Prostate gland (tissue), 2 donors: Measurements from ENCODE around the gene SEC16B. TPM values are rescaled to one million over a fixed set of nuclear protein-coding genes. Genes with fewer than 3 reads are reported as not detected.

Source experiments
- DNase-seq: peaks from one replicate; pipeline ENCODE4 v3.0.0-alpha.2; 2019; ENCODE audit warnings: low spot score
- H3K27ac ChIP-seq, 2 donors: fragments of 200-600 bp; sonication (generic); 2 replicates each; pipeline ENCODE4 v1.5.1; 2017 to 2019
- H3K27me3 ChIP-seq: fragments of 200-600 bp; sonication (generic); replicated peaks from 2 replicates; pipeline ENCODE4 v1.5.1; 2019; ENCODE audit not compliant: insufficient read depth
- H3K36me3 ChIP-seq, 2 donors: fragments of 200-600 bp; sonication (generic); 1 replicate in 1 of 2; 2 replicates in 1 of 2; pipeline versions ENCODE4 v1.5.1 to v1.8.1; 2017 to 2019
- H3K4me1 ChIP-seq: fragments of 200-600 bp; sonication (generic); replicated peaks from 2 replicates; pipeline ENCODE4 v1.5.1; 2019
- H3K4me3 ChIP-seq, 2 donors: fragments of 200-600 bp; sonication (generic); 2 replicates each; pipeline ENCODE4 v1.5.1; 2017 to 2019
- H3K9me3 ChIP-seq: fragments of 200-600 bp; sonication (generic); 2 replicates; pipeline ENCODE4 v1.5.1; 2017
- CTCF ChIP-seq, 4 experiments: fragments of 200-600 bp in 2 of 4; fragments of 450-650 bp in 2 of 4; sonication (generic) in 2 of 4; IDR thresholded peaks; 1 replicate in 3 of 4; 2 replicates in 1 of 4; pipeline ENCODE4 v1.5.1; 2016 to 2019; ENCODE audit warnings: antibody characterized with exemption in 4 of 4, mild to moderate bottlenecking in 2 of 4, moderate library complexity in 2 of 4
- POLR2A ChIP-seq: fragments of 450-650 bp; IDR thresholded peaks from one replicate; pipeline ENCODE4 v1.6.1; 2016; ENCODE audit warnings: antibody characterized with exemption, mild to moderate bottlenecking
- POLR2AphosphoS5 ChIP-seq: sonication (generic); formaldehyde crosslinking; IDR thresholded peaks from one replicate; pipeline ENCODE4 v1.6.1; 2017; ENCODE audit warnings: antibody characterized with exemption
- WGBS: methylation state at CpG from one replicate; pipeline ENCODE4 v1.1.5; 2018; 5-methylcytosine and 5-hydroxymethylcytosine counted together
- intact Hi-C: fragments of 100-400 bp; cut with DNase I; formaldehyde crosslinking; loops from one replicate; pipeline ENCODE4 v1.14.2; 2022
- total RNA-seq, 2 donors: library from RNA; depleted of rRNA; stranded (reverse); fragments of >200 nt; gene quantifications; one replicate each; pipeline ENCODE4 v1.1.0, GENCODE V29; 2016

Gene SEC16B
- total RNA-seq, 2 donors from 2014 or later = 2.7 to 3.2 TPM

GRCh38 chr1:177945943-177946650 is 23.8 kb downstream of the SEC16B start:
- Histone ChIP-seq H3K4me1 (no peaks in the 10 kb centered on the region), H3K9me3 (no peaks in the 10 kb centered on the region), H3K27me3 (no peaks in the 10 kb centered on the region), H3K36me3 (no peaks in the 10 kb centered on the region), H3K4me3 (no peak overlapping the region), H3K27ac (no peak overlapping the region)
- peak; percentile 28 for DNase-seq
- 45% methylated on average over 12 of the region's 12 CpGs for WGBS
- intact Hi-C loops = loop anchor here (1.0 to 5.0 kb wide), 2 partner anchors 764 to 1049 kb away; no protein-coding TSS in a partner anchor
- no peak for TF ChIP-seq POLR2A
- peak; percentile 26 to 76 (median 71) for TF ChIP-seq CTCF (IDR thresholded peaks at IDR 0.05)

- H3K9me3 ChIP-seq = no peaks in the 10 kb centered on the region
- 55% methylated on average over 20 of the region's 20 CpGs for WGBS
- TF ChIP-seq POLR2AphosphoS5 = no peak
- TF ChIP-seq POLR2A = no peak
- no peak for TF ChIP-seq CTCF (IDR thresholded peaks at IDR 0.05)
- H3K4me3 ChIP-seq = no peak overlapping the region
- no peak overlapping the region for H3K27ac ChIP-seq
- no peak for DNase-seq
- intact Hi-C loops = no loop called here
- no peaks in the 10 kb centered on the region for H3K36me3 ChIP-seq
- no peaks in the 10 kb centered on the region for H3K27me3 ChIP-seq
- no peaks in the 10 kb centered on the region for H3K4me1 ChIP-seq
Measured at GRCh38 chr1:177944016-177944949, 25.6 kb downstream of the SEC16B start.

GRCh38 chr1:177941976-177942375 is 27.9 kb downstream of the SEC16B start:
- H3K36me3 ChIP-seq = no peaks in the 10 kb centered on the region
- no peaks in the 10 kb centered on the region for H3K27me3 ChIP-seq
- no peaks in the 10 kb centered on the region for H3K9me3 ChIP-seq
- DNase-seq = no peak
- H3K4me1 ChIP-seq = no peaks in the 10 kb centered on the region
- H3K27ac ChIP-seq = no peak overlapping the region
- intact Hi-C loops = no loop called here
- no peak overlapping the region for H3K4me3 ChIP-seq
- 92% methylated on average over 5 of the region's 5 CpGs for WGBS
- TF ChIP-seq CTCF (IDR thresholded peaks at IDR 0.05) = no peak
- TF ChIP-seq POLR2A = no peak
- TF ChIP-seq POLR2AphosphoS5 = no peak

- TF ChIP-seq POLR2AphosphoS5 = no peak
- no peak for TF ChIP-seq CTCF (IDR thresholded peaks at IDR 0.05)
- TF ChIP-seq POLR2A = no peak
Measured at GRCh38 chr1:177940682-177941081, 29.2 kb downstream of the SEC16B start.

More at GRCh38 chr1:177940682-177941081, 29.2 kb downstream of the SEC16B start:
- WGBS = 76% methylated on average over 3 of the region's 3 CpGs
- Histone ChIP-seq H3K27me3 (no peaks in the 10 kb centered on the region), H3K27ac (no peak overlapping the region), H3K4me1 (no peaks in the 10 kb centered on the region), H3K9me3 (no peaks in the 10 kb centered on the region), H3K4me3 (no peak overlapping the region), H3K36me3 (no peaks in the 10 kb centered on the region)
- no peak for DNase-seq
- intact Hi-C loops = no loop called here
